SK-N-SH treated with all-trans-retinoic acid at 6 μM for 48 hours (cell line): ENCODE results near the gene SLC17A9.
A peak's percentile ranks its signal among the peaks of the same experiment; 100 is the strongest.

Source experiments
- ATAC-seq: fragments of 200-7000 bp; cut with Tn5 transposase; 3 replicates; pipeline ENCODE4 v1.9.1; 2020; ENCODE audit warnings: mild to moderate bottlenecking, moderate library complexity
- BACH2 ChIP-seq: fragments of 250-450 bp; sonication (Bioruptor Pico); IDR thresholded peaks from 2 replicates; pipeline ENCODE4 v1.9.0; 2021; ENCODE audit warnings: mild to moderate bottlenecking, borderline replicate concordance
- CREB5 ChIP-seq: fragments of 250-450 bp; sonication (Bioruptor Pico); IDR thresholded peaks from 2 replicates; pipeline ENCODE4 v1.5.1; 2020; ENCODE audit warnings: low read depth, mild to moderate bottlenecking, moderate library complexity
- CSDC2 ChIP-seq: fragments of 250-450 bp; sonication (Bioruptor Pico); IDR thresholded peaks from 2 replicates; pipeline ENCODE4 v1.5.0; 2020; ENCODE audit warnings: mild to moderate bottlenecking, moderate library complexity
- ESRRG ChIP-seq: fragments of 250-450 bp; sonication (Bioruptor Pico); IDR thresholded peaks from 2 replicates; pipeline ENCODE4 v1.6.1; 2021; ENCODE audit warnings: mild to moderate bottlenecking
- ISL1 ChIP-seq: fragments of 250-450 bp; sonication (Bioruptor Pico); IDR thresholded peaks from 2 replicates; pipeline ENCODE4 v2.1.2; 2022; ENCODE audit warnings: mild to moderate bottlenecking, moderate library complexity
- OSR1 ChIP-seq: fragments of 250-450 bp; sonication (Bioruptor Pico); IDR thresholded peaks from 2 replicates; pipeline ENCODE4 v1.8.0; 2022; ENCODE audit warnings: moderate library complexity, mild to moderate bottlenecking, inconsistent platforms
- PATZ1 ChIP-seq: fragments of 250-450 bp; sonication (Bioruptor Pico); IDR thresholded peaks from 2 replicates; pipeline ENCODE4 v1.8.0; 2020; ENCODE audit warnings: mild to moderate bottlenecking, moderate library complexity, borderline replicate concordance
- POU6F1 ChIP-seq: fragments of 250-450 bp; sonication (Bioruptor Pico); IDR thresholded peaks from 2 replicates; pipeline ENCODE4 v1.8.0; 2021; ENCODE audit warnings: low read depth, mild to moderate bottlenecking, moderate library complexity, borderline replicate concordance
- PPARA ChIP-seq: fragments of 250-450 bp; sonication (Bioruptor Pico); IDR thresholded peaks from 2 replicates; pipeline ENCODE4 v1.5.0; 2020; ENCODE audit warnings: mild to moderate bottlenecking, borderline replicate concordance
- SNAI2 ChIP-seq: fragments of 250-450 bp; sonication (Bioruptor Pico); IDR thresholded peaks from 2 replicates; pipeline ENCODE4 v1.5.0; 2020; ENCODE audit warnings: mild to moderate bottlenecking, moderate library complexity
- TSHZ2 ChIP-seq: fragments of 250-450 bp; sonication (Bioruptor Pico); IDR thresholded peaks from 2 replicates; pipeline ENCODE4 v1.5.0; 2020; ENCODE audit warnings: mild to moderate bottlenecking, moderate library complexity
- ZC3H10 ChIP-seq: fragments of 250-450 bp; sonication (Bioruptor Pico); IDR thresholded peaks from 2 replicates; pipeline ENCODE4 v1.5.1; 2021; ENCODE audit warnings: mild to moderate bottlenecking, moderate library complexity
- ZFP3 ChIP-seq: fragments of 250-450 bp; sonication (Bioruptor Pico); IDR thresholded peaks from 2 replicates; pipeline ENCODE4 v1.5.0; 2020; ENCODE audit warnings: mild to moderate bottlenecking, moderate library complexity
- ZNF565 ChIP-seq: fragments of 450-650 bp; formaldehyde crosslinking; conservative IDR thresholded peaks from 2 replicates; pipeline ENCODE4 v1.5.0; 2020; ENCODE audit warnings: low read depth, mild to moderate bottlenecking, moderate library complexity
- ZNF70 ChIP-seq: fragments of 450-650 bp; formaldehyde crosslinking; IDR thresholded peaks from 2 replicates; pipeline ENCODE4 v1.5.0; 2020; ENCODE audit warnings: mild to moderate bottlenecking, moderate library complexity

SLC17A9 gene

GRCh38 chr20:62920039-62920645, 32.4 kb upstream of the SLC17A9 start (continued):
- TF ChIP-seq PATZ1 (CRISPR knock-in tag) (no peak), ZFP3 (CRISPR knock-in tag) (no peak), ESRRG (CRISPR knock-in tag) (no peak)
- TF ChIP-seq, all 23 proteins: peak for 0

GRCh38 chr20:62921119-62921687, 31.3 kb upstream of the SLC17A9 start:
- ATAC-seq = peak; percentile 81
- peak; percentile 67; the same call in 1 of the 2 replicates for TF ChIP-seq ZFP3 (CRISPR knock-in tag)
- no peak for TF ChIP-seq ZNF70
- peak; percentile 28; the same call in 1 of the 2 replicates for TF ChIP-seq TSHZ2

- no peak for TF ChIP-seq PATZ1 (CRISPR knock-in tag)
- no peak for TF ChIP-seq BACH2
- TF ChIP-seq ZNF70 = no peak
- no peak for TF ChIP-seq PPARA (CRISPR knock-in tag)
- TF ChIP-seq CREB5 (CRISPR knock-in tag) = no peak
- no peak for ATAC-seq
Observed at GRCh38 chr20:62922451-62922921, 30.0 kb upstream of the SLC17A9 start.

GRCh38 chr20:62923059-62923668, 29.3 kb upstream of the SLC17A9 start:
- peak; percentile 5; the same call in 1 of the 3 replicates for ATAC-seq

- no peak for ATAC-seq
Observed at GRCh38 chr20:62923669-62924441, 28.7 kb upstream of the SLC17A9 start.

More at GRCh38 chr20:62923669-62924441, 28.7 kb upstream of the SLC17A9 start:
- no peak for TF ChIP-seq ISL1 (CRISPR knock-in tag)
- TF ChIP-seq ZFP3 (CRISPR knock-in tag) = no peak
- no peak for TF ChIP-seq SNAI2 (CRISPR knock-in tag)
- TF ChIP-seq OSR1 (CRISPR knock-in tag) = no peak
- TF ChIP-seq POU6F1 (CRISPR knock-in tag) = no peak
- TF ChIP-seq ZNF565 = no peak
- TF ChIP-seq CSDC2 (CRISPR knock-in tag) = no peak
- no peak for TF ChIP-seq BACH2
- no peak for TF ChIP-seq ZC3H10 (CRISPR knock-in tag)
- no peak for TF ChIP-seq PPARA (CRISPR knock-in tag)
